NCI-H1930 (cell line): Measurements from ENCODE around the gene RSPH3.
"Not testable (repeated sequence)": the region's sequence is repeated elsewhere in the genome, so short reads cannot be mapped to it uniquely, and the experiment has no call there.

Experiments
- DNase-seq, 2 experiments: peaks; one replicate each; lab custom pipeline; 2025; lab: John Stamatoyannopoulos, UW

The RSPH3 gene

GRCh38 chr6:158999666-159000403, at the start of gene RSPH3:
TSS of gene RSPH3 (minus strand) at chr6:159000202. CDS start at chr6:158999550, 652 bp downstream.
- DNase-seq: peak; percentile 84 to 90

- no peak for DNase-seq
Observed at GRCh38 chr6:159047891-159048685, 48.1 kb upstream of the RSPH3 start.

GRCh38 chr6:159045801-159046200, 45.8 kb upstream of the RSPH3 start:
- no peak for DNase-seq

- no peak for DNase-seq
Observed at GRCh38 chr6:159044899-159045727, 45.1 kb upstream of the RSPH3 start, which contains the start of gene TAGAP. TSS of gene TAGAP (minus strand) at chr6:159044991. CDS start at chr6:159044146, 845 bp downstream.

- DNase-seq: no peak
Observed at GRCh38 chr6:159043947-159044346, 43.9 kb upstream of the RSPH3 start.

- DNase-seq: no peak
Observed at GRCh38 chr6:159043251-159043650, 43.2 kb upstream of the RSPH3 start.

- DNase-seq: no peak
Observed at GRCh38 chr6:159042826-159043181, 42.8 kb upstream of the RSPH3 start.

- peak; percentile 5 to 73 for DNase-seq
Observed at GRCh38 chr6:159042003-159042825, 42.2 kb upstream of the RSPH3 start.

GRCh38 chr6:159041181-159041580, 41.2 kb upstream of the RSPH3 start:
- no peak for DNase-seq

GRCh38 chr6:159039885-159040258, 39.9 kb upstream of the RSPH3 start:
- no peak for DNase-seq

- no peak for DNase-seq
Observed at GRCh38 chr6:159038914-159039884, 39.2 kb upstream of the RSPH3 start.

GRCh38 chr6:159038318-159038717, 38.3 kb upstream of the RSPH3 start:
- DNase-seq: not testable (repeated sequence)

- DNase-seq: no peak
Observed at GRCh38 chr6:159037756-159038290, 37.8 kb upstream of the RSPH3 start.

- DNase-seq: no peak
Observed at GRCh38 chr6:159036673-159037072, 36.7 kb upstream of the RSPH3 start.

- no peak for DNase-seq
Observed at GRCh38 chr6:159035891-159036290, 35.9 kb upstream of the RSPH3 start.

- DNase-seq: no peak
Observed at GRCh38 chr6:159033160-159034049, 33.4 kb upstream of the RSPH3 start.

- no peak for DNase-seq
Observed at GRCh38 chr6:159031846-159032245, 31.8 kb upstream of the RSPH3 start.

- no peak for DNase-seq
Observed at GRCh38 chr6:159030168-159030567, 30.2 kb upstream of the RSPH3 start.

GRCh38 chr6:159025224-159025623, 25.2 kb upstream of the RSPH3 start:
- DNase-seq: not testable (repeated sequence)
